IPS-NIHi11 (cell line): ENCODE measurements around the gene DOCK3.
A peak's percentile ranks its signal among the peaks of the same experiment; 100 is the strongest.

Source experiments
- DNase-seq: peaks from one replicate; pipeline ENCODE4 v3.0.0; 2012; ENCODE audit warnings: mixed read lengths, low spot score

Gene DOCK3

DNA sequence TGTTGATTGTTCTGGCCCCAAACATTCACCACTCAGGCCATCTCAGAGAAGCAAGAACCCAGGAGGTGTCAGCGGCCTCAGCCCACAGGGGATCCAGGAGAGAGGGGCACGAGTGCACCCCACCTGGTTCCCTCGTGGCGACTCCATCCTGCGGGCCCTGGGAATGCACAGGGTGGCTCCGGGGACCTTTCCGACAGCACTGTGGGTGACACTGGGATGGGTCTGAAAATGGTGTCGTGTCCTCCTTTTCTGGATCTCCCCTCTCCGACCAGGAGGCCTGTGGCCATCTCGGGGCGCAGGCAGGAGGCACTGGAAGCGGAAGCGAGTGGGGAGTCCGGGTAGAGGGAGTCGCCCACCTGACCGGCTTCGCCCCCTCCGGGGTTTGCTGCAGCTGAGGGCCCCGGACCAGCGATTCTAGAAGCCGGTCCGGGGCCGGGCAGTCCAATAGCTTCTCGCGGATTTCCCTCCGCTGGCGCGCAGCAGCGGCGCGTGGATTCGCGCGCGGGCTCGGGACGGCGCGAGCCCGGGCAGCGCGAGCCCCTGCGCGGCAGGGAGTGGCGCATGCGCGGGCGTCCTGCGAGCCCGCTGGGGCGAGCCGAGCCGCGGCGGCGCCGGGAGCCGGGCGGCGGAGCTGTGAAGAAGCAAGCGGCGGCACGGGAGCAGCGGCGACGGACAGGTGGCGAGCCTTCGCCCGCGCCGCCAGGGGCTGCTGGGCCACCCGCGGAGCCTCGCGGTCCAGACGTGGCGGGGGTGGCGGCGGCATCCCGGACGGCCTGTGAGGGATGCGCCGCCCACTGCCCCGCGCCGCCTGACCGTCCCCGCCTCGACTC, at the start of gene DOCK3:
DOCK3 (plus strand) TSS at position 579 of the 830 bp plus-strand sequence. CDS start 337 bp downstream, outside the sequence.
- DNase-seq, result peak; percentile 91

GRCh38 chr3:50625231-50626182, 49.2 kb upstream of the DOCK3 start:
- DNase-seq, result peak; percentile 19

GRCh38 chr3:50626401-50626800, 48.3 kb upstream of the DOCK3 start:
- no peak for DNase-seq

- DNase-seq, result peak; percentile 65
Measured at GRCh38 chr3:50627407-50628051, 47.2 kb upstream of the DOCK3 start.

DNA sequence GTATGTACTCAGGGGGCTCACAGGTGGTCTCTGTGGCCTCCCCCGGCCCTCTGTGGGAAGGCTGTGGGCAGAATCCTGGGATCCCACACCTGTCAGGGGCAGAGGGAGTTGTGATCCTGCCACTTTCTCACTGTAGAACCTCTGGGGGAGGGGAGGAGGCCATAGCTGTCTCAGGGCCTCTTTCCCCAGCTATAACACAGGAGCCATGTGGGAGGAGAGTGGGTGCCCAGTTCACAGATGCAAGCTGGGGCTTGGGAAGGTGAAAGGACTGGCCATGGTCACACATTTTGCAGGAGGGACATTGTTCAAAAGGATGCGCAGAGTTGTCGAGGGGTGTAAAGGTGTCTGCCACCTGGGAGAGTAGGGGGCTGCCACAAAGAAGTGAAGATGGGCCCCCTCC, 46.1 kb upstream of the DOCK3 start:
- no peak for DNase-seq

- DNase-seq, result no peak
Measured at GRCh38 chr3:50630394-50630793, 44.3 kb upstream of the DOCK3 start.

- DNase-seq, result no peak
Measured at GRCh38 chr3:50630877-50631276, 43.9 kb upstream of the DOCK3 start.

GRCh38 chr3:50632450-50632849, 42.3 kb upstream of the DOCK3 start:
- DNase-seq, result no peak

DNA sequence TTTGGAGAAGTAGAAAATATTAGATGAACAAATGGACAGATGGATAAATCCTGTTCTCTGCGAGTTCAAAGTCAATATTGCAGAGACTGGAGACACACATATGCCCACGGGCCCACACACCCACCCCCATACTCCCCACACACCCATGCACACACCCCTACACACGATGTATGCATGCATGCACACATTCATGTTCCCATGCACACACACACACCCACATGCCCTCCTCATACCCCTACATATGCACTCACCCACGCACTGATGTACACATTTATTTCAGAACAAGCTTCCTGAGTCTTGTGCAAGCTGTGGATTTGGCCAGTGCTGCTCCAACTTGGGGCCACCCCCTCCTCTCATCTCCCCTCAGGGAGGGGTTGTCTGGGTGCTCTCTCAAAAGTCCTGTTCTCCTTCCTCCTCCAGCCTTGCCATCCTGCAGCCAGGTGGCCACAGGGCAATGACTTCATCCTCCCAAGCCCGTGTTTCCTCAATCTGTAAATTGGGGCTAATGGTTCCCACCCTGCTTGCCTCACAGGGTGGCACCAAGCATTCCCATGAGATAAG, 41.4 kb upstream of the DOCK3 start:
- no peak for DNase-seq

DNA sequence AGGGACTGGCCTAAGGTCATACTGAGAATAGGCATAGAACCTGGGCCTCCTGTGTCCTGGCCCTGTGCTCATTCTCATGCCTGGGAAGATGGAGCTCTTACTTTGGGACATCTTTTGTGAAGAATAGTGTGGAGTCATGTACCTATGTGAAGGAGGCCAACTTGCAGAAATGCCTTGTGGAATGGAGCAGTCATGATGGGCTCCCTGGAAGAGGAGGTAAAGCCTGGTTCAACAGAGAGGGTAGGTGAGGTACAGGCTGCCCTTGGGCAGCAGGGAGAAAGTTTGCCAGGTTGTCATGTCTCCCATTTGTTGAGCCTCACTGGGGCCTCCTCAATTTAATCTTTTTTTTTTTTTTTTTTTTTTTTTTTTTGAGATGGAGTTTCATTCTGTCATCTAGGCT, 39.7 kb upstream of the DOCK3 start:
- no peak for DNase-seq

DNA sequence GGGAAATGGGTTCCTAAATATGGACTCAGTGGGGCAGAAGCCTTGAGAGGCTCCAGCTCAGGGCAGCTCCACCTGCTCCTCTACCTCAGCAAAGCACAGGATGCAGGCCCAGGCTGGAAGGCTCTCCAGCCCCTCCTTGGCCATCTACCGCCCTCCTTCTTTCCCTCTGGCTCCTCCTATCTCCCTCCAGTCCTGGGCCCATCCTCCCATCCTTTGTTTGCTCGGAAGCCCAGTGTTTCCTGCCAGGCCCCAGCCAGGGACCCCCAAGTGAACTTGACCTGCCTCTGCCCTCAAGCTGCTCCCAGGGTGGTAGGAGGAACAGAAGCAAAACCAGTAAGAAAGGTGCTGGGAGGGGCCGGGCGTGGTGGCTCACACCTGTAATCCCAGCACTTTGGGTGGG, 37.7 kb upstream of the DOCK3 start:
- DNase-seq, result peak; percentile 81

GRCh38 chr3:50637945-50638344, 36.8 kb upstream of the DOCK3 start:
- DNase-seq, result no peak

DNA sequence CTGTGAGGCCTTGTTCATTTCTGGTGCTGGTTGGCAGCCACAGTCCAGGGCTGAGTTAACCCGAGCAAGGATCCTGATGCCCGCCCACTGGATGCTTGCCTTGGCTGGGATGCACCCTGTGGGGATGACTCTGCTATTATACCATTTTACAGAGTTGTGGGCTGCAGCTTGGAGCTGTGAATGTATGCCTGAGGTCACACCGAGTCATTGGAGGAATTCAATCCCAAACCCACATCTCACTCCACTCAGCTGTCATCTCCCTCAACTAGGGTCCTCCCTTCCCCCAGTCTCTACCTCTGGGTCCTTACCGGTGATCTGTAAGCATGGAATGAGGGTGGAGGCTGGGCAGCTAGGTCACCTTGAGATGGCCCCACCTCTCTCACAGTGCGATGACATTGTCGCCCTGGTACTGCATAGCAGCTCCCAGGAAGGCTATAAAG, 35.7 kb upstream of the DOCK3 start:
- no peak for DNase-seq

DNA sequence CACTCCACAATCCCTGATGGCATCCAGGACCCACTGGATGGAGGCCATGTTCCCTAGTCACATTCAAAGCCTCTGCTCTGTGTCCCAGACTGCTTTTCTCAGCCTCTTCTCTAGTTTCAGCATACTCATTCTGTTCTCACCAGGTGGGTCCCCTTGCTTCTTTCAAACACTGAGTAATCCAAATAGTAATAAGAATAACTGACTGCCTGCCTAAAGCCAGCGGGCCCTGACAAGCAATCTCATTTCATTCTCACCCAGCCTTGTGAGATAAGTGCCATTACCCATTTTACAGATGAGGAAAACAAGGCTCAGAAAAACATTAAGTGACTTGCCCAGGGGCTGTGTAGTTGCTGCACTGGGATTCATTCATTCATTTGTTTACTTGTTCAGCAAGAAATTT, 32.3 kb upstream of the DOCK3 start:
- DNase-seq, result no peak

GRCh38 chr3:50644561-50644960, 30.2 kb upstream of the DOCK3 start:
- no peak for DNase-seq

GRCh38 chr3:50645378-50645777, 29.3 kb upstream of the DOCK3 start:
- DNase-seq, result no peak

- DNase-seq, result peak; percentile 57
Measured at GRCh38 chr3:50648313-50648712, 26.4 kb upstream of the DOCK3 start.

GRCh38 chr3:50648944-50649343, 25.8 kb upstream of the DOCK3 start:
- no peak for DNase-seq

- no peak for DNase-seq
Measured at GRCh38 chr3:50649451-50649931, 25.2 kb upstream of the DOCK3 start.

DNA sequence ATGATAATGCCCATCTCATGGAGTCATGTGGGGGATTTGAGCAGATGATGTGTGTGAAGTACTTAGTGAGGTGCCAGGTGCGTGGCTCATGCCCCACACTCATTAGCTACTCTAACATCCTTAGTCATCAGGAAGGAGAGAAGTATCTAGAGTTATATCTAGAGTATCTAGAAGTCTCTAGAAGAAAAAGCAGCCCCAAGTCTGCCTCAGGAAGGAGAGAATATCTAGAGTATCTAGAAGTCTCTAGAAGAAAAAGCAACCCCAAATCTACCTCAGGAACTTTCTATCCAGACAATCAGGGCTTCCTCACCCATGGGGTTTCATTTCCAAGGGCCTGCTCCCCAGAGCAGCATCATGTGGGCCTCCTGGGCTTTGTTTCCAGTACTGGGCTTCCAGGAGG, 24.7 kb upstream of the DOCK3 start:
- DNase-seq, result no peak

- no peak for DNase-seq
Measured at GRCh38 chr3:50651445-50651844, 23.3 kb upstream of the DOCK3 start.
